Forelimb muscle (tissue), 1 donor: ENCODE measurements around the gene LILRB1. TPM values are rescaled to one million over a fixed set of nuclear protein-coding genes. Genes with fewer than 3 reads are reported as not detected.
"Not testable (repeated sequence)": the region's sequence is repeated elsewhere in the genome, so short reads cannot be mapped to it uniquely, and the experiment has no call there.

Experiments used
- DNase-seq: peaks from one replicate; pipeline ENCODE4 v3.0.0-alpha.2; 2013; ENCODE audit warnings: low read depth
- polyA plus RNA-seq: library from polyadenylated mRNA; unstranded; fragments of 120-200 nt; gene quantifications from one replicate; pipeline ENCODE4 v1.2.1, GENCODE V29; 2013; ENCODE audit not compliant: insufficient read length

The LILRB1 gene
- polyA plus RNA-seq, result 1.1 TPM

DNA sequence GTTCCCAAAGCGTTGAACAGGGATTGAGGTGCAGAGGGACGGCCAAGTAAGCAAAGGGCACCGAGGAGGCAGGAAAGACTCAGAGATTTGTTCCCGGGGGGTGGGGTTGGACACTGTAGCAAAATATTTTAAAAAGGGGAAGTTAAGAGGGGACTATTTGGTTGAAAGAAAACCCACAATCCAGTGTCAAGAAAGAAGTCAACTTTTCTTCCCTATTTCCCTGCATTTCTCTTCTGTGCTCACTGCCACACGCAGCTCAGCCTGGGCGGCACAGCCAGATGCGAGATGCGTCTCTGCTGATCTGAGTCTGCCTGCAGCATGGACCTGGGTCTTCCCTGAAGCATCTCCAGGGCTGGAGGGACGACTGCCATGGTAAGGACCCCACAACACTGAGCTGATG is at the start of gene LILRB1:
TSS of gene LILRB1 (plus strand) at position 223 of the 400 bp plus-strand sequence. CDS start 590 bp downstream, outside the sequence.
- DNase-seq, result not testable (repeated sequence)

DNA sequence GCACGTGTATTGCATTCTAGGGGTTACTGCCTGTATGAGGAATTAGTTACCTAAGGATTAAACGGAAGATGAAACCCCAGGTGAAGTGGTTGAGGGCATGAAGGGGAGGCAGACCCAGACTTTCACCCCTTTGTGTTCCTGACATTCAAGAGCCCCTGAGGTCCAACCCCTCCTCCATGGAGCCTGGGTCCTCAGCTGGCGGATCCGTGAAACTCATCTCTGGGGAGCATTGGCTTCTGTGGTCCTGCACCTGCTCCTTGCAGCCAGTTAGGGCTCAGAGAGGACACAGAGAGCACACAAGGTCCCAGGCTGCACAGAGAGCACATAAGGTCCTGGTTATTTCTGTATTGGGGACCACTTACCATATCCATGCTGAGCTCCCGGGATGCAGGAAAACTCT is 43.9 kb upstream of the LILRB1 start:
- no peak for DNase-seq

DNA sequence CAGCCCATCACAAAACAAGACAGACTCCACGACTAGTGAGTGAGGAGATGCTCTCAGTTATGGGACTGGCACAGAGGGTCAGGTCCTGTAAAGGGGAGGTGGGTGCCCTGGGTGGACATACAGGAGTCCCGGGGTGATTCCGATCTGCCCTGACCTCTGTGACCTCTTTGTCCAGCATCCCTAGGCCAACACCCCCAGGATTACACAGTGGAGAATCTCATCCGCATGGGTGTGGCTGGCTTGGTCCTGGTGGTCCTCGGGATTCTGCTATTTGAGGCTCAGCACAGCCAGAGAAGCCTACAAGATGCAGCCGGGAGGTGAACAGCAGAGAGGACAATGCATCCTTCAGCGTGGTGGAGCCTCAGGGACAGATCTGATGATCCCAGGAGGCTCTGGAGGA is 43.3 kb upstream of the LILRB1 start:
- DNase-seq, result no peak

DNA sequence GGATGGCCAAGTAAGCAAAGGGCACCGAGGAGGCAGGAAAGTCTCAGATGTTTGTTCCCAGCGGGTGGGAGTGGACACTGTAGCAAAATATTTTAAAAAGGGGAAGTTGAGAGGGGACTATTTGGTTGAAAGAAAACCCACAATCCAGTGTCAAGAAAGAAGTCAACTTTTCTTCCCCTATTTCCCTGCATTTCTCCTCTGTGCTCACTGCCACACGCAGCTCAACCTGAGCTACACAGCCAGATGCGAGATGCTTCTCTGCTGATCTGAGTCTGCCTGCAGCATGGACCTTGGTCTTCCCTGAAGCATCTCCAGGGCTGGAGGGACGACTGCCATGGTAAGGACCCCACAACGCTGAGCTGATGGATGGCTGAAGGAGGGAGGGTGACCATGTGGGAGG is 36.8 kb upstream of the LILRB1 start, which contains the start of gene LILRA1:
TSS of gene LILRA1 (plus strand) at position 188 of the 400 bp plus-strand sequence. CDS start 613 bp downstream, outside the sequence.
- not testable (repeated sequence) for DNase-seq

DNA sequence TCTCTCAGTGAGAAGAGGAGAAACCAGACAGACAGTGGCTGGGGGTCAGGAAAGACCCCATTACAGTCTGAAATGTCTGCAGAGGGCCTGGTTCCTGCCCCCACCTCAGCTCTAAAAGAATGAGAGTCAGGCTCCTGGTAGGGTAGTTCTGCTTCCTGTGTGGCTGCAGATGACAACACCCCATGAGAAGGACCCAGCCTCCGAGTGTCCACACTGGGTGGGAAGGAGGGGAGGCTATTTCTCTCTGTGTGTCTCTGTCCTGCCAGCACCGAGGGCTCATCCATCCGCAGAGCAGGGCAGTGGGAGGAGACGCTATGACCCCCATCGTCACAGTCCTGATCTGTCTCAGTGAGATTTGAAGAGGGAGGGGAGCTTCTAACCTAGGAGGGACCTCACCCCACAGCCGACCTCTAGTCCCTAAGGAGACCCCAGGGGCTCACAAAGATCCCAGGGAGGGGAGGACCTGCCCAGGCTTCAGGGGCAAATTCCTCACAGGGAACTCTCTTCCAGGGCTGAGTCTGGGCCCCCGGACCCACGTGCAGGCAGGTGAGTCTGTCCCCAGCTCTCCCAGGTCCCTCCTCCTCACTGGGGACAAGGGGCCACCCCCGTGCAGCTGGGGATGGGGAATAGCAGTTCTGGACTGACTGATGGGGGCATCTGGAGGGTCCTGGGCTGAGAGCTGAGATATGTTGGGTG is 36.2 kb upstream of the LILRB1 start:
- DNase-seq, result not testable (repeated sequence)

DNA sequence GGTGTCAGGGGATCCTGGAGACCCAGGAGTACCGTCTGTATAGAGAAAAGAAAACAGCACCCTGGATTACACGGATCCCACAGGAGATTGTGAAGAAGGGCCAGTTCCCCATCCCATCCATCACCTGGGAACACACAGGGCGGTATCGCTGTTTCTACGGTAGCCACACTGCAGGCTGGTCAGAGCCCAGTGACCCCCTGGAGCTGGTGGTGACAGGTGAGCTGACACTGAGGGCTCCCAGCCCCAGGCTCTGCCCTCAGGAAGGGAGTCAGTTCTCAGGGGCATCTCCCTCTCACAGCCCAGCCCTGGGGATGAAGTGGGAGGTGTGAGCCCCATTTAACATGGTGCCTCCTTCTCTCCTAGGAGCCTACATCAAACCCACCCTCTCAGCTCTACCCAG is 35.5 kb upstream of the LILRB1 start:
- DNase-seq, result no peak

DNA sequence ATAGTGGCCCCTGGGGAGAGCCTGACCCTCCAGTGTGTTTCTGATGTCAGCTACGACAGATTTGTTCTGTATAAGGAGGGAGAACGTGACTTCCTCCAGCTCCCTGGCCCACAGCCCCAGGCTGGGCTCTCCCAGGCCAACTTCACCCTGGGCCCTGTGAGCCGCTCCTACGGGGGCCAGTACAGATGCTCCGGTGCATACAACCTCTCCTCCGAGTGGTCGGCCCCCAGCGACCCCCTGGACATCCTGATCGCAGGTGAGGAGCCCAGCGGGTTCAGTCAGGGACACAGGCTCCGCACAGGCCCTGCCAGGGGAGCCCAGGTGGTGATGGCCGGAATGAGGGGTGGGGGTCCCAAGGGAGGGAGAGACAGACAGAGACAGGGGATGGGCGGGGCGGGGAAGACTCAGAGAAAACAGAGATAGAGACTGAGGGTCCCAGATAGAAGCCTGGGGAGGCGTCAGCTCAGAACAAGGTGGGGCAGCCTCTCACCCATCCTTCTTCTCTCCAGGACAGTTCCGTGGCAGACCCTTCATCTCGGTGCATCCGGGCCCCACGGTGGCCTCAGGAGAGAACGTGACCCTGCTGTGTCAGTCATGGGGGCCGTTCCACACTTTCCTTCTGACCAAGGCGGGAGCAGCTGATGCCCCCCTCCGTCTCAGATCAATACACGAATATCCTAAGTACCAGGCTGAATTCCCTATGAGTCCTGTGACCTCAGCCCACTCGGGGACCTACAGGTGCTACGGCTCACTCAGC is 34.4 kb upstream of the LILRB1 start:
- DNase-seq, result not testable (repeated sequence)

DNA sequence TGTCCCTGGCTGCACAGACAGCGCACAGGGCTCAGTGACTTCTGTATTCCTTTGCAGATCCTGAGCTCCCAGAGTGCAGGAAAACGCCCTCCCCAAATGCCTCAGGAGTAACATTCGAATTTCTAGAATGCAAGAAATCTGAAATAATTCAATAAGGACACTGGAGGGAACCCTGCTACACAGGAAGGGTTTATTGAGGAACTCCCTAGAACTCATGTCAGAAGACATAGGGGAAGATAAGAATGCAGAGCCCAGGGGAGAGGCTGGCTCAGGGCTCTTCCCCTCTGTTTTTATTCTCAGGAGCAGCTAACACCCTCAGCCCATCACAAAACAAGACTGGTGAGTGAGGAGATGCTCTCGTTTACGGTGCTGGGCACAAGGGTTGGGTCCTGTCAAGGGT is 30.1 kb upstream of the LILRB1 start:
- no peak for DNase-seq

DNA sequence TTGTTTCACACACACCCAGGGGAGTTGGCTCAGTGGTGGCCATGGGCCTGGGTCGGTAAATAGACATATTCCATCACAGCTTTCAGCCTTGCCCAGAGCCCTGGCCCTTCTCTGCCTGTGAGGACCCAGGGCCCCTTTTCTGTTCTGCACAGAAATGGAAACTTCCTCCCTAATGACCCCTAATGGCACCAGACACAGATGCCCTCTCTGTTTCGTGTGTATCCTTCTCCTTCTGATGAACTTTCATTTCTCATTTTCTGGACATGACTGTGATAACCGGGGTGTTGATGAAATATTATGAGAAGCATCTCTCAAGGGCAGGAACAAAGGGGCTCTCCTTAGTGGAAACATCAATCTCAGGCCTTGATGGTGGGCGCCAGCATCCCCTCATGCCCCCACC is 24.1 kb upstream of the LILRB1 start:
- no peak for DNase-seq

DNA sequence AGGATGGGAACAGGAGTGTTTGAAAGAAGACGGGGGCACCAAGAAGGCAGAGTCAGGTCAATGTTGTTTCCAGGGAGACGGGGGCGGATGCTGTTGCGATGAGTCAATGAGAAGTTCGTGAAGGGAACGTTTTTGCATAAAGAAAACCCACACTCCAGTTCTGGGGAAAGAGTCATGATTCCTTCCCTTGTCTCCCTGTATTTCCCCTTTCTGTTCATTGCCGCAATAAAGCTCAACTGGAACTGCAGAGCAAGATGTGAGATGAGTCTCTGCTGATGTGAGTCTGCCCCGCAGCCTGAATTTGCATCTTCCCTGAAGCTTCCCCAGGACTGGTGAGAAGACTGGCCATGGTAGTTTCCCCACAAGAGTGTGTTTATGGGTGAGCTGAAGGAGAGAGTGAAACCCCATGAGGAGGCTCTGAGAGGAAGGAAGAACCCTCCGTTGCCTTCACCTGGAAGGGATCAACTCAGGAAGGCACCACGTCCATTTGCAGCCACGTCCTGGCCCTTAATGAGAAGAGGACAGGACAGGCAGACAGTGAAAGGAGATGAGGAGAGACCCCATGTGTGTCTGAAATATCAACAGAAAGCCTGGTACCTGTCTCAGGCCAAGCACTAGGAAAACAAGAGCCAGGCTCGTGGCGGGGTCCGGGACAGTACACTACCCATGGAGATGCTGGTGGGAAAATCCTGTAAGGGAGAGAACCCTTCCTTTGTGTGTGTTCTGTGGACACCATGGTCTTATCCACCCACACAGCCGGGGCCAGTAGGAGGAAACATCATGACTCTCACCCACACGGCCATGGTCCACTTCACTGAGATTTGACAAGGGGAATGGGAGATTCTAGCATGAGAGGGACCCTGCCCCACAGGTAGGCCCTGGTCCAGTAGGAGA is 23.1 kb upstream of the LILRB1 start:
- no peak for DNase-seq

DNA sequence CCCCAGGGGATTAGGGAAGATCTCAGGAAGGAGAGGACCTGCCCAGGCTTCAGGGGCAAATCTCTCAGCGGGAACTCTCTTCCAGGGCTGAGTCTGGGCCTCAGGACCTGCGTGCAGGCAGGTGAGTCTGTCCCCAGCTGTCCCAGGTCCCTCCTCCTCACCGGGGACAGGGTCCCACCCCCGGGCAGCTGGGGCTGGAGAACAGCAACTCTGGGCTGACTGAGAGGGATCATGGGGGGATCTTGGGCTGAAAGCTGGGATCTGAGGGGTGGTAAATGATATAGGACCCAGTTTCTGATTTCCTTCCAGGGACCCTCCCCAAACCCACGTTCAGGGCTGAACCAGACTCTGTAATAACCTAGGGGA is 22.5 kb upstream of the LILRB1 start:
- no peak for DNase-seq

DNA sequence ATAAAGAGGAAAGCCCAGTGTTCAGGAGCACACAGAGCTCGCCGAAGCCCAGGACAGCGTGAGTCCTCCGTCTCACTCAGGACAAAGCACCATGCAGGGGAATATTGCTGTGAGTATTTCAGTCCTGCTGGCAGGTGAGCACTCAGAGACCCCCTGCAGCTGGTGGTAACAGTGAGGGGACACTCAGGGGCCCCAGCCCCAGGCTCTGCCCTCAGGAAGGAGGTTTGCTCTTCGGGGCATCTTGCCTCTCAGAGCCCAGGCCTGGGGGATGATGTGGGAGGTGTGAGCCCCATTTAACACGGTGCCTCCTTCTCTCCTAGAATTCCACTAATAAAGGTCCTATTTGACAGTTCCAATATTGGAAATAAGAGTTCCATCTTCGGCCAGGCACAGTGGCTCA is 22.1 kb upstream of the LILRB1 start:
- no peak for DNase-seq

DNA sequence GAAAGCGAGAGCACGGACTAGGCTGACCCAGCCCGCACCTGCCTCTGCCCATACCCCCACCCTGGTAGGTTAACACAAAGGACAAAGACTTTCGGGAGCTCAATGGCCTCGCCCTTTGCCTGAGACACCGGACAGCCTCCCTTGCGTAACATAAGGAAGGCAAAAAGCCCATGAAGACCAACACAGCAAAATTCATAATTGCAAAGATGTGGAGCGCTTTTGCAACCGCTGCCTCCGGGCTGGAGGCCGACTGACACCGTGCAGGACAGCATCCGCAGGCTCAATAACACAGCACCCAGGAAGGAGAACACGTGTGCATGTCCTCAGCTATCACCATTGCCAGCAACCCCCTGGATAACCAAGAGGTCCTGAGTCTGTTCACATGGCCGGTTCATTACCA is 21.5 kb upstream of the LILRB1 start:
- DNase-seq, result no peak

DNA sequence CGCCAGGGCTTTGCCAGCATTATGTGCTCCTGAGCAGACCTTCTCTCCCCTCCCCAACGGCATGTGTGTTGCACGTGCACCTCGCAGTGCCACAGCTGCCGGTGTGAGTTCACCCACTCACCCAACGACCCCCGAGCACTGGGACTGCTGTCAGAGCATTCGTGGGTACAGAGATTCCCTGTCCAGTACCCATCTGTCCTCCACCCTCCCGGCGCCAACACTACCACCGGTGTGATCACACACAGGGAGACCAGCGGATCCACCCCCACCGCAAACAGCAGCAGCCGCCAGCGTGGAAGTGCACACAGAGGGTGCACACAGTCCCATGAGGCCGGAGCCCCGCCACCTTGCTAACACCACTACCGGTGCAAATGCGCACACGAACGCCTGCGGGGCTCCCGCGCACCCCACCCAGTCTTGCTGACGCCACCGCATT is 20.9 kb upstream of the LILRB1 start:
- DNase-seq, result no peak

DNA sequence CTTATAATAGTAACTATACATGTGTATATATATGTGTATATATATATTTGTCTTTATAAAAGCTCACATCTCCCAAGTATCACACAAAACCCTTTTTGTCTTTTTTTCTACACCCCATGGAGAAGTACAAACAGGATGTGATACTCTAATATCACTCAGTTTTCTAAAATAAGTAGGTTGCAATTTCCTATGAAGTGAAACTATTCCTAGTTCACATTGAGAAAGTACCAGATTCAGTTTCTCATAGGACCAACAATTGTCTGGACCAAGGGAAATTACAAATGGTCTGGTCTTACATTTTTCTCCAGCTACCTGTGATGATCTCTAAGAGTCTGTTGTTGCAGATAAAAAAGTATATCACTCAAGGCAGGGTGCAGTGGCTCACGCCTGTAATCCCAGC is 17.9 kb upstream of the LILRB1 start:
- DNase-seq, result no peak

DNA sequence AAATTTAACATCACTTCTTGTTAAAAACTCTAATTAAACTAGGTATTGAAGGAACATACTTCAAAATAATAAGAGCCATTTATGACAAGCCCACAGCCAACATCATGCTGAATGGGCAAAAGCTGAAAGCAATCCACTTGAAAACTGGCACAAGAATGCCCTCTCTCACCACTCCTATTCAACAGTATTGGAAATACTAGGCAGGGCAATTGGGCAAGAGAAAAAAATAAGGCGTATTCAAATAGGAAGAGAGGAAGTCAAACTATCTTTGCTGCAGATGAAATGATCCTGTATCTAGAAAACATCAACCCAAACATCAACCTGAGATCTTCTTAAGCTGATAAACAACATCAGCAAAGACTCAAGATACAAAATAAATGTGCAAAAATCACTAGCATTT is 15.6 kb upstream of the LILRB1 start:
- no peak for DNase-seq

DNA sequence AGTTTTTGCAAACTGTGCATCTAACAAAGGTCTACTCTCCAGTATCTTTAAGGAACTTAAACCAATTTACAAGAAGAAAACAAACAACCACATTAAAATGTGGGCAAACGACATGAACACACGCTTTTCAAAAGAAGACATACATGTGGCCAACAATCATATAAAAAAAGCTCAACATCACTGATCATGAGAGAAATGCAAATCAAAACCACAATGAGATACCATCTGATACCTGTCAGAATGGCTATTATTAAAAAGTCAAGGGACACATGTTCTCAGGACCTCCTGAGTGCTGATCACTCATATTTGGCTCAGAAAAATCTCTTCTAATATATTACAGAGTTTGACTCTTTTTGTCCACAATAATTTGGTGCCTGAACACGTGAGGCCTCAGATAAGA is 14.2 kb upstream of the LILRB1 start:
- DNase-seq, result no peak

DNA sequence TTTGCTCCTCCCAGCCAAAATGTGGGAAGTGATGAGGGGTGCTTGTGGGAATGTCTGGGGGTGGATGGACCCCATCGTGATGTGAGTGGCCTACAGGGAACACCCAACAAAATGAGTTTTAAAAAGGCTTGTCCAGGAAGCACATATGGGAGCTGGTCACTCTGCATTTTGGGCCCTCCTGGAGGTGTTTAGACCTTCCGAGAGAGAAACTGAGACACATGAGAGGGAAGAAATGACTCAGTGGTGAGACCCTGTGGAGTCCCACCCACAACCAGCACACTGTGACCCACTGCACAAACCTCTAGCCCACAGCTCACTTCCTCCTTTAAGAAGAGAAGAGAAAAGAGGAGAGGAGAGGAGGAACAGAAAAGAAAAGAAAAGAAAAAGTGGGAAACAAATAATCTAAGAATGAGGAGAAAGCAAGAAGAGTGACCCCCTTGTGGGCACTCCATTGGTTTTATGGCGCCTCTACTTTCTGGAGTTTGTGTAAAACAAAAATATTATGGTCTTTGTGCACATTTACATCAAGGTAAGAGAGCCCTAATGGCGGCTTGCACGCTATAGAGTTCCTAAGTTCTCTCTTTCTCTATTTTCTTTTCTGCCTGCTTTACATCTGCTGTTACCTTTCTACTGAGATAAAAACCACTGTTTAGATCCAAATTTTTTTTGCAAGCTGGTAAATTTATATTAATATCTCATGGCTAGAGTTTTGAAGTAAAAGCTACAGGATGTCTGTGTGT is 13.3 kb upstream of the LILRB1 start:
- DNase-seq, result no peak

DNA sequence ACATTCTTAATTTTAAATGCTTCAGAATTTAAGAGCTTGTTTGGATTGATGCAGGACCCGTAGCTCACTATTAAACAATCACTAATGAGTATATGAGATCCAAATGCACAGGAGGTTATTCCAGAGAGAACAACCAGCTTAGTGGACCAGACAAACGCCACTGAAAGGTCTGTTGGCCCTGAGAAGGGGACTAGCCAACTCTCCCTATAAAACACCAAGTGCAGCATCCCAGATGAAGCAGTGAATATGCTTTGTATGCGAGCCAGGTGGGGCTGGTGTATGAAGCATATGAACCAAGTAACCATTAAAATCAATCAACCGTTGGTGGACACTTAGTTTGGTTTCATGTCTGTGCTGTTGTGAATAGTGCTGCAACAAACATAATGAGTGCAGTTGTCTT is 9.8 kb upstream of the LILRB1 start:
- DNase-seq, result no peak

DNA sequence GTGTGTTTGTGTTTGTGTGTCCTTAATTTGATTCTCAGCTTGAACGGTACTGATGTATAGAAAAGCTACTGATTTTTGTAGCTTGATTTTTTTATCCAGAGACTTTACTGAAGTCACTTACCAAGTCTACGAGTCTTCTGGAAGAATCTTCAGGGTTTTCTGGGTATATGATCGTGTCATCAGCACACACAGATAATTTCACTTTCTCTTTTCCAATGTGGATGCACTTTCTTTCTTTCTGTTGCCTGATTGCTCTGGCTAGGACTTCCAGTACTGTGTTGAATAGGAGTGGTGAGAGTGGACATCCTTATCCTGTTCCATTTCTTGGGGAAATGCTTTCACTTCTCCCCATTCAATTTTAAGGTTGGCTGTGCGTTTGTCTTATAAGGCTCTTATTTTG is 7.9 kb upstream of the LILRB1 start:
- DNase-seq, result no peak

DNA sequence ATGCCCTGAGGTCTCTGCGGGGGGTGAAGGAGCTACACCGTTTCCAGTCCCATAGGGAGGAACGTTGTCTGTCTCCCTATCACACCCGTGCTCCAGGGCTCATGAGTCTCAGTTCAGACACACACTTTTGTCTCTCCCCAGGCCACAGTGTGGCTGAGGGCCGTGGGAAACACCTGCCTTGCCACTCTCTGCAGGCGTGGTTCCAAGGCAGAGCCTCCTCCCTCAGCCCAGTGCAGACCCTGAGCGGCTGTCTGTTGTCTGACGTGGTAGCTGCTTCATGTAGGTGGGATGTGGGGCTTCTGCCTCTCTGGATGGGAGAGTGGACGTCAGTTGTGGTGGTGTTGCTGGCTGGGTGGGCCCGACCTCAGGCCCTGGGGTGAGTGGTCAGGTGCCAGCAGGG is 6.0 kb upstream of the LILRB1 start:
- not testable (repeated sequence) for DNase-seq
